ENCODE measurements around the gene MME.

MME gene

GRCh38 chr3:155233213-155233612 is 153.1 kb downstream of the MME start:
- H3K9me3 Mint-ChIP-seq, result peaks cover 3% of the 10 kb centered on the region

More at GRCh38 chr3:155233213-155233612, 153.1 kb downstream of the MME start:
- peaks cover 21% of the 10 kb centered on the region for H3K4me1 Mint-ChIP-seq
- no peaks in the 10 kb centered on the region for H3K27me3 Mint-ChIP-seq (ENCODE audit: low read depth)
- no peaks in the 10 kb centered on the region for H3K36me3 Mint-ChIP-seq (ENCODE audit: low read depth)
- TF ChIP-seq CTCF (IDR thresholded peaks at IDR 0.05; ENCODE audit: unreplicated experiment in 3 of 3), result no peak
- H3K27ac Mint-ChIP-seq, result peak overlapping the region; percentile 49 to 77 (median 66)
- no peak overlapping the region for H3K4me3 Mint-ChIP-seq
